NCI-H2227 treated with DMSO at 0.1 percent for 48 hours (cell line): ENCODE data around the gene PSMD1.
"Not testable (repeated sequence)": the region's sequence is repeated elsewhere in the genome, so short reads cannot be mapped to it uniquely, and the experiment has no call there.

ENCODE experiments used
- DNase-seq: peaks from one replicate; lab custom pipeline; 2025; lab: John Stamatoyannopoulos, UW

The PSMD1 gene

DNA sequence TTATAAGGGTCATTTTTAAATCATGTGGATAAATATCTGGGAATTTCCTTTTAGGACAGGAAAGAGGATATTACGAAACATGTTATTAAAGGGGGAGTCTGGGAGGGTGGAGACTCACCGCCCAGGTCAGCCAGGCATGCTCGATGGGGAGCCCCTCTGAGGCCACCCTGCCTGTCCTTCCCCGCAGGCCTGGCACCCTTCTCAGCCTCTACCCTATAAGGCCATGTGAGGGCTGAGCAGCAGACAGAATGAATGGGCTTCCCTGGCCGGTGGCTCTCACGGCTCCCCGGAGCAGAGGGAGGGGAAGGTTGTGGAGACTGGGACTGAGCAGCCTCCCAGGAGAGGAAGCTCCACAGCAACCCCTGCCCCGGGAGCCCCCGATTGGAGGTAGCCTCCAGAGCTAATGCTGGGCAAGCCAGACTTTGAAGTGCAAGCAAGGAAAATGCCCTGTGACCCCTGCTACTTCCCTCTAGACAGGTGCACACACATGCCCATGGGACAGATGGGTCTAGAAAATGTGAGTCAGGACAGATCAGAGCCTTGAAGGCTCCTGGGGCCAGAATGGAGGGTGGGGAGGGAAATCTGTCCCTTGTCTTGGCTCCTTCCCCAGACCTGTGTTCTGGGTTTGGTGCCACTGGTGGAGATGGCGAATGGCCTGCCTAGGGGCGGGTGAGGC, 128.5 kb downstream of the PSMD1 start:
- no peak for DNase-seq

DNA sequence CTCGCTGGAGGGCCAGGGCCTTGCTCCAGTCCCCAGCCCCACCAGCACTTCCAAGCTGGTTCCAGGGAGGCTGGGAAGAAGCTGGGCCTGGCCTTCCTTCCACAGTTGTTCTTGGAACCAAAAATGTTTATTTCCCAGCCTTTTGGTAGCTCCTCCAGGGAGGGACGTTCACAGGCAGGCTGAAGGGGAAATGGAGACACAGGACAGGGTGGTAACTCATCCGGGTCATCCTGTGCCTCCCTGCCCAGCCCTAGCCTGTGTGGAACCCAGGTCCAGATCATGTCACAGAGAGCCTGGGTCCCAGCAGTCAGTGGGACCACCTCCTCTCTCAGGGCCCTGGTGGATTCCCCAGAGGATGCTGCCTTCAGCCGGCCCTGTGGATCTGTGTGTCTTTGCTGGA, 129.2 kb downstream of the PSMD1 start:
- DNase-seq, result no peak

DNA sequence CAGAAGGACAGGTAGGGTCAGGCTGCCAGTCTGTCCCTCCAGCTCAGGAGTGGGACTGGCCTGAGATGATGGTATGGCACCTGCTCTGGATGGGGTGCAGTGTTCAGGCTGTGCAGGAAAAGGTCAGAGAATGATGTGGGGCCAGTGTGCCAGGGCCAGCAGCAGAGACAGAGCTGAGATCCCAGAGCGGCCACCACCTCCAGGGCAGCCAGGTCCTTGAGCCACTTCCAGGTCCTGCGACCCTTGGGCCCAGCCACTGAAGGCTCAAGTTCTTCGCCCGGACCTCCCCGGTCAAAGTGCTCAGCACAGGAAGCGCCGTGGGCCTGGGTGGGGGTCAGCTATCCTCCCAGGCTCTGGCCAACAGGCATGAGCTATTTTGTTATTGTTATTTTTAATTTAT, 129.7 kb downstream of the PSMD1 start:
- no peak for DNase-seq

DNA sequence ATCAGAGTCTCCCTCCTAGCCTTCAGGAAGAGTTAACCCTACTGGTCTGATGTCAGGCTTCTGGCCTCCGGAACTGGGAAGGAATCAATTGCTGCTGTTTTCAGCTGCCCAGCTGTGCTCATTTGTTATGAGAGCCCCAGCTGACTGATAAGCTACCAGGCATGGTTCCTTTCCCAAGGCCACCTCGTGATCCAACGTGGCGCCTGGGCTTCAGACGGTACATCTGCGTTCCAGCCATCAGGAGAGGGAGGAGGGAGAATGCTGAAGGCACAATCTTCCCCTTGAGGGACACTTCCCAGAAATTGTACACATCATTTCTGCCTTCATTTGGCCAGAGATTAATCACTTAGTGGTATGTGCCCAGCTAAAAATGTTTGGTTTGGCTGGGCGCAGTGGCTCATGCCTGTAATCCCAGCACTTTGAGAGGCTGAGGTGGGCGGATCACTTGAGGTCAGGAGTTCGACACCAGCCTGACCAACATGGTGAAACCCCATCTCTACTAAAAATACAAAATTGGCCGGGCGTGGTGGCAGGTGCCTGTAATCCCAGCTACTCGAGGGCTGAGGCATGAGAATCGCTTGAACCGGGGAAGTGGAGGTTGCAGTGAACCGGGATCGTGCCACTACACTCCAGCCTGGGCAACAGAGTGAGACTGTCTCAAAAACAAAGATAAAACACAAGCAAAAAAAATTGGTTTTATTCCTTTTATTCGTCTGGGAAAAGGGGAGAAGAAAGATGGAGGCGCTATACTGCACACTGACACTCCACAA, 131.3 kb downstream of the PSMD1 start:
- no peak for DNase-seq

DNA sequence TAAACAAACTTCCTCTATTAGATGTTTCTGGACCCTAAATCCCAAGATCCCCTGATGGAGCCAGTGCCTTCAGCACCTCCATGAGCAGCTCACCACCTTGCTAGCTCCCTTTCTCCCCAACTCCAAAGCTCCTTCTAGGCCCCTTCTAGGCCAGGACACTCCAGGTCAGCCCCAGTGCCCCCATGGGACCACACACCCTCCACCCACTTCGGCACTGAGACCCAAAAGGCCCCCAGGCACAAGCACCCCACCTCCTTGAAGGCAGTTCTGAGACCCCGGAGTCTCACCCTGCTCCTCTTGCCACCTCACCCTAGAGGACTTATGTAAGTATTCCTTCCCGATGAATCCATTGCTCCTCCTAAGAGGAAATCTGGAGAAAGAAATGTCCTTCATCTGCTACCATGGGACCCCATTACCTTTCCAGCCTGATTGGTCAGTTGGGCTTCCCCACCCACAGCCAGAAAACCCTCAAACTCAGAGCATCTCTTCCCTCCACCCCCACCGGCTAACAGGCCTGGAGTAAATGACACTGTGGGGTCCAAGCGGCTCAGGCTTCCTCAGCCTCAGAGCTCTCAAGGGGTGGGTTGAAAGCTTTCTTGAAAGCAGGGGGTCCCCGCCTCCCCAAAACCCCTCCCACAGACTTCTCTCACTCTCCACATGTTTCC, 132.0 kb downstream of the PSMD1 start:
- no peak for DNase-seq

DNA sequence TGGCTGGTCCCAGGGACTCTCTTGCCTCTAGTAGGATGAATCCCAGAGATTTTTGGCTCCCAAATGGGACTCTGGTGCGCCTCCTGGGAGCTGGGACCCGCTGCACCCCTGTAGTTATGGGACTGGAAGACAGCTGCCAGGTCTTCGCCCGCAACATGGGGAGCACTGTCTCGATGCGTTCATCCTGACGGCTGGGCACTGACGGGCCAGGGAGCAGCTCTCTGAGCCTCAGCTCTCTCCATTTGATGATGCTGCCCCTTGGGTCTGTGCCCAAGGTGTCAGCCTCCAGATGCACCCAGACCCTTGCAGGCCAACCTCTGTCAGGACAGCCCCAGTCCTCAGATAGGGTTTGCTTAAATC, 132.5 kb downstream of the PSMD1 start:
- no peak for DNase-seq

DNA sequence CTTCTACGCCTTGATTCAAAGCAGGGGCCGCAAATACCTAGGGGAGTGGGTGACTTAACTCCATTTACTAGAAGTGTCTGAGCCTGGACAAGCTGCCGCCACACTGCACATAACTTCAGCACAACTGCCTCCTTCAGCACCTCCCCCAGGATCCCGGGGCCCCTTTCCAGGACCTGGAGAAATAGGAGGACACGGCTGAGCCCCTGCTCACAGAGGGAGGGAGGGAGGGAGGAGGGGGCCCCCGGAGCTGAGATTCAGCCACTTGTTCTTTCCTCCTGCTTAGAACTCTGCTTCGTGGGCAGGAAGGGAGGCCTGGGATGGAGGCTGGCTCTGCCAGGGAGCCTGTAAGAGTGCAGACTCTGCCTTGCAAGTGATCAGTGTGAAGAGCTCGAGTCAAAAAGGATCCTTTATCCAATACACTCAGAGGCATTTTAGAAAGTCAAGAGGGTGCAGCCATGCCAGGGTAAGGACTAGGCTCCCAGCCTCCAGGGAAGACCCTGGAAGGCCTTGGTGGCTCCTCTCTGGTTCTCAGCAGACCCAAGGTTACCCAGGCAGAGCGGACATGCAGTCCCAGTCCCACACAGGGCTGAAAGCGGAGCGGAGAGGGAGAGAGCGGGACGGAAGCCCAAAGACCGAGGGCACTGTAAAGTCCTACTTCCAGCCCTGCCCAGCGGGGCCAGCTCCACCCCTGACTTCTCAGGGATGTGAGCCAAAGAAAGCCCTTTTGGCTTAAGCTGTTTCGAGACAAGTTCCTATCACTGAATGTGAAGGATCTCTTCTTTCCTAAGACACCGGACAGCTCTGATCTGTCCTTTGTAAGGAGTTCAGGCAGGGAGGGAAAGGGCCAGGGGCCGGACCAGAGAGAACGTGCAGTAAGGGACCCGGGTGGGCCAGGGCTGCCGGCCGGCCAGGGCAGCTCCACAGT, 133.2 kb downstream of the PSMD1 start:
- no peak for DNase-seq

DNA sequence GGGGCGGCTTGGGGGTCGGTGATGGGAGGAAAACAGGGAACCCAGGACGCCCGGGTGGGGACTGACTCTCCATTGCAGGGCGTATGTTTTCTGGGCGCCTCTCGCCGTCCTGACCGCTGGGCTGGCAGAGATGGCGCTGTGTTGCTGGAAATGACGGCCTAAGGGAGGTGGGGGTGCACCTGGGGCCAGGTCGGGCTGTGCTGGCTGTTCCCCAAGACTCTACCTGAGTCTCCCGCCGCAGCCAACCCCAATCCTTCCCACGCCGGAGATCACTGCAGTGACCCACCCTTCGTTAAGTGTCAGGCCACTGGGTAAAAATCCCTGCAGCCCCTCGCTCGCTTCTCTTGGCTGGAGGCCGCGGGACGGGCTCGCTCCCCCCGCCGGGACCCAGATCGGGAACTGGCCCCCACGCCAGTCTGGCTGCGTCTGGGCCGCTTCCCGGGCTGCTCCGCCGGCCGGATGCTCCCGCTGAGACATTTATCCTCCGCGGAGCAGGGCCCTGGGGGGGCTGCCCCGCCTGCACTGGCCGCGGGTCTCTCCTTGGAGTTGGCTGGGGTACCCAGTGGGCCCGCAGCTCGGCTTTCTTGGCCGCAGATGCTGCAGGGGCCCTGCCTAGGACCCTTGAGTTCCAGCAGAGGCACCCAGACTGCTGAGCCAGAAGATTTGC, 134.0 kb downstream of the PSMD1 start:
- no peak for DNase-seq

DNA sequence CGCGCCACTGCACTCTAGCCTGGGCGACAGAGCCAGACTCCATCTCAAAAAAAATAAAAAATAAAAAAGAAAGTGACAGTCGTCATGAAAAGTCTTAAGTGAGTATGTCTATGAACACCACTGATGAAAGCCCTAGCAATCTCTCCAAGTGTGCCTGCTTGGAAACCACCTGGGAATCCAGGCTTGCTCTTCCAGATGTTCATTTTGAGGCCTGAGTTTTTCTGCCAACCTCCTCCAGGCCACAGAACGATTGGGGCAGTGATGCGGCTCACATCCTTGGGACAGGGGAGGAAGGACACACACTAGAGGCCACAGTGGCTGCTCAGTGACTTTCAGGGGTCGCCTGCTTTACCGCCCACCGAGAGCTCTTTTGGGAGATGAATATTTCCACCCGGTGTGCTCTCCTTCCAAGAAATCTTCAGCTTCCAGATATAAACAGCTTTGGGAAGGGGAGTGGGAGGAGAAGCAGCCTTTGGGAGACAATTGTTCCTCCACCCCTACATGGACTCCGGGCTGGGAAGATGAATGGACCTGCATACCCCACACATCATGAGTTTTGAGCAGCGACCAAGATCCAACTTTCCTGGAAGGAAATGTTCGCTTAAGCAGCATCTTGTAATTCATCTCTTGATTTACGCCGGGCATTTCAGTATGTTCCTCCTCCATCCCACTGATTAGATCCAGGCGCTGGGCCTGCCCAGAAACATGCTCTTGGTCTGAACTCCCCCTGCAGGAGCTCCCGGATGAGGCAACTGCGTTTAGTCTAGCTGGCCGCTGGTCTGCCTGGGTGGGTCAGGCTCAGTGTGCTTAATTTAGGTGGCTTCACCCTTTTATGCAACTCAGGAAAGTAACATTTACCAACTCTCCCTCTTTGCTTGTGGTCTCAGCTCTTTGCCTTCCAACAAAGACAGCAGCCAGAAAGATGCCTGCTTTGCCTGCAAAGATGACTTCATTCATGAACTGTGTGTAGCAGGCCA, 135.5 kb downstream of the PSMD1 start:
- no peak for DNase-seq

DNA sequence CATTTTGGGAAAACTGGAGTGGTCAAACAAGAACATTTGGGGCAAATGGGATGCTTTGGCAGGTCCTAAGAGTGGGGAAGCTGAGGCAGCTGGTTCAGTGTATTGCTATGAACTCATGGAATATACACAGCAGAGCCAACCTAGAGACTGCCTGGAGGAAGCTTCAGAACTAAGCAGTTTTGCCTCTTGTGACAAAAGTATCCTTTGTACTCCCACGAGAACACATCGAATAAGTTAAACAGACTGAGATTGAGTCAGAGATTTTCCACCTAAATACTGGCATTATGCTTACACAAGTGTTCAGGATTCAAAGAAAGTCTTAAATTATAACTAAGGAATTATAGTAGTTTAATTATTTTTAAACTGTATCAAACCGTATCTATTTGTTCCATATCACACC, 136.5 kb downstream of the PSMD1 start:
- no peak for DNase-seq

DNA sequence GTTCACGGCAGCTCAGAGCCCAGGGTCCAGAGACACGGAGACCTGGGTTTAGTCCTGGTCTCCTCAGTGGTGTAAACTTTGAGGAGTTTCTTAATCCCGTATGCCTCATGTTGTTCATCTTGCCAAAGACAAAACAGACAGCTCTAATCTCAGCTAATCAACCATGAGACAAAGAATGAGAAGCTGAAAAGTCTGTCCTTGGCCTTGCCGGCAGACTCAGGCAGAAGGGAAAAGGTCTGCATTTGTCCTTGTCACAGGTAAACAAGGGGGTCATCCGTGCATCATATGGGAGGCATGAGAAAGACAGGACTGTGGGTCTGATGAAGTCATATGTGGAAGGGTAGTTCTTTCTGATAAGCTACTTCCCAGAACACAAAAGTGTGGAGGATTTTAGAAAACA, 139.9 kb downstream of the PSMD1 start:
- no peak for DNase-seq

DNA sequence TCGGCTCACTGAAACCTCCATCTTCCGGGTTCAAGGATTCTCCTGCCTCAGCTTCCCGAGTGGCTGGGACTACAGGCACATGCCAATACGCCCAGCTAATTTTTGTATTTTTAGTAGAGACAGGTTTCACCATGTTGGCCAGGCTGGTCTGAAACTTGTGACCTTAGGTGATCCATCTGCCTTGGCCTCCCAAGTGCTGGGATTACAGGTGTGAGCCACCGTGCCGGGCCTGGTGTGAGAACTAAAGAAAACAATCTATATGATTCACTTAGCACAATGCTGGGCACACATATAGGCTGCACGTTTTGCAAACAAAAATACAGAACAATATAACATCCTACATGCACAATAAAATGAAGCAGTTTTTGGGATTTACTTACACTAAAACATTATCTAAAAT, 140.5 kb downstream of the PSMD1 start:
- DNase-seq, result not testable (repeated sequence)

DNA sequence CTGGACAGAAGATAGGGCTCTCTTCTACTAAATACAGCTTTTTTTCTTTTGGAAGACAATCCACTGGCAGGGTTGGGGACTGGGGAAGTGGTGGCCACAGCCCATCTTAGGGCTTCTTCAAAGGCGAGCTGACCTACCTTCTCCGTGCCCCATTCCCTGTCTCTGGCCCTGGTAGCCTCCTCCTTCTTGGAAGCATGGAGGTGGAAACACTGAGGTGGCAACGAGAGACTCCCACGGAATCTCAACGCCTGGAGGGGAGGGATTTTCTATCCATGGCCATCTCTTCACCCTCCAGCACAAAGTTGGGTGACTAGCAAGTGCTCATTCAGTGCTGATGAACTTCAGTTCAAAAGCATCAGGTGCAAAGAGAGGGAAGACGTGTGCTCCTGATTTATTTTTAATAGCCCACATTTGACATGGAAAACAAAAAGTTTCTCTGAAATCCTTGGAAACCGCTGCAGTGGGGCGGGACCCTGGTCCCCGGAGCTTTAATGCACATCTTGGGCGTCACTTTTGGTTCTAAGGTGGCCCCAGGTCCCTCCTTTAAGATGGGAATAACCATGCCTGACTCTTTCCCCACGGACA, 141.1 kb downstream of the PSMD1 start:
- no peak for DNase-seq

DNA sequence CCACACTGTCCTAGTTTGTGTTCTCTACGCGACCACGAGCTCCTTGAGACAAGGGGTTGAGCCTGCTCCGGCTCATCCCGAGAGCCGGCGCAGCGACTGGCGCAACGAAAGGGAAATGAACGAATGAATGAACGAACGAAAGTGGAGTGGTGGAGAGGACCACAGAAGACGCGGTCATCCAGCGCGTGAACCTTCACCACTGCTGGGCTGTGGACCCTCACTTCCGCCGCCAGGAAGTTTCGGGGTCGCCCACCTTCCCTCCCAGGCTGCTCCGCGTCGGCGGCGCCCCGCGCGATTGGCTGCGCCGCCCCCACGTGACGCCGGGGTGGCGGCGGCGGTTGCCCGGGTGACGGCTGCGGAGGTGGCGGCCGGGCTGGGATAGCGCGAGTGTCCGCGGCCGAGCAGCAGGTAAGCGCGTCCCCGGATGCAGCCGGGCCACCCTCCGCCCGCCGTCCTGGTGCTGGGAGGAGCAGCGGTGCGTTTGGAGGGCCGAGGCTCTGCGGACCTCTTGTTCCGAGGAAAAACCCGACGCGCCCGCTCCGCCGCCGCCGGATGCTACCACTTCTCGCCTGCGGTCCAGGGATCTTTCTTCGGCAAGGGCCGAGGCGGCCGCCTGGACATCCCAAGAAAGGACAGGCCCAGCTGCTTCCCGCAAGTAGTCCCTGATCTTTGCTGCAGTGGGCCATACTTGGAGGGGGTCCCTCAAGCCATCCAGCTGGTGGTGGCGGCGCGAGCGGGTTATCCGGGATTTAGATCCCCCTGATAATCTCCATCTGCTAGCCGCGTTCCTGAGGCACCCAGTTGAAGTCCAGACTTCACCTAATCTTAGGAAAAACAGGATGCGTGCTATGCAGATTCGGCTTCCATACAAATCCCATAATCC, 141.9 kb downstream of the PSMD1 start, which contains the start of gene ARMC9:
TSS of gene ARMC9 (plus strand) at position 341 of the 883 bp plus-strand sequence. CDS start 7,608 bp downstream, outside the sequence.
- DNase-seq, result peak; percentile 82

DNA sequence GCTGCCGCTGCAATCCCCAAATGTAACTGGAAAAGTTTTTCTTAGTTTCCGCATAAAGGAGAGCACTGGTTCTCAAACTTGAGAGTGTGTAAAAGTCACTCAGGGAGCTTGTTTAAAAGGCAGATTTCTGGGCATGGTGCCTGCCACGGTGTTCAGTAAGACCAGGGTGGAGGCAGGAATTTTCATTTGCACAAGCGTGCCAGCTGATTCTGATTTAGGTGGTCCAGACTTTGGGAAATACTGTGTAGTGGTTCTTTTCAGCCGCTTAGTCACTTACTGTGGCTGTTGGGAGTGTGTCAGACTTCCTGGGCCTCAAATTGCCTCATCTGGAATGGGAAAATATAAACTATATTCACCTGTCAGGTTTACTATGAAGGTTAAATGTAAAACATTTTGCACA, 142.6 kb downstream of the PSMD1 start:
- DNase-seq, result no peak

DNA sequence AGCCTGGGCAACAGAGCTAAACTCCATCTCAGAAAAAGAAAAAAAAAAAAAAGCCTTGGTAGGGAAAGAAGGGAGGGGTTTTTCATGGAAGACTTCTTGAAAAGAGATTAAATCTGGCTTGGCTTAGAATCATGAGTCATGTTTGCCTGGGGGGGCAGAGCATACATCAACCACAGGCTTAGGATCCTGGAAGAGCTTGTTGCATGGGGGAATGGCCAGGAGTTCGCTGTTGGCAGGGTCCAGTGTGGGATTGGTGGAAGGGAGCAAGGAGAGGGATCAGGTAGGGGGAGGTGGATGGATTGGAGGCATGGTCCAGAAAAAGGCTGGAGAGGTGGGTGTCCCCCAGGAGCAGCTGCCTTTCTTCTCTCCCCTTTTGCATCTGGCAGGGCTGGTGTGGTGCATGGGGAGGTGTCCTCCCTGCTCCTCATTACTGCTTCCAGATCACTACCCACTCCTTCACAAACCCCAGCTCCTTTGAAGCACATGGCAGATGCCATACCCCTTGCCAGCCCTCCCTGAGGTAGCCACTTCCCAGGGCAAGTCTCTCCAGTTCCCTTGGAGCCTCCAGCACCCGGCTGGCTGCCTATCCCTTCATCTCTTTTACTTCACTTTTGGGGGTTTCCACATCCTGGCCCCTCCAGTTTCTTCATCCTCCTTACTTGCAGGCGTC, 144.3 kb downstream of the PSMD1 start:
- DNase-seq, result no peak

DNA sequence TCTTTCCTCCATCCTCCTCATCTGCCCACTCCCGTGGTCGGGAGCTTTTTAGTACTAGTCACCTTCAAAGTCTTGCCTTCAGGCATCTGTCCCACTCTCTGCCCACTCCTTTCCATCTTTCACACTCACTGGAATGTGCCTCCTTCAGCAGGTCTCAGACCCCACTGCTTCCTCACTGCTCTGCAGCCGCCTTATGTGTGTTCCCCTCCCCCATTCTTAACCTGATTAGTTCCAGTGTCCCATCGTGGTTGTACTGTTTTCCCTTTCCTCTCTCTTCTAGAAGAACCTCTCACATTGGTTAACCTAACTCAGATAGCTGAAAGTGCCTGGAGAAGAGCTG, 144.8 kb downstream of the PSMD1 start:
- DNase-seq, result no peak

DNA sequence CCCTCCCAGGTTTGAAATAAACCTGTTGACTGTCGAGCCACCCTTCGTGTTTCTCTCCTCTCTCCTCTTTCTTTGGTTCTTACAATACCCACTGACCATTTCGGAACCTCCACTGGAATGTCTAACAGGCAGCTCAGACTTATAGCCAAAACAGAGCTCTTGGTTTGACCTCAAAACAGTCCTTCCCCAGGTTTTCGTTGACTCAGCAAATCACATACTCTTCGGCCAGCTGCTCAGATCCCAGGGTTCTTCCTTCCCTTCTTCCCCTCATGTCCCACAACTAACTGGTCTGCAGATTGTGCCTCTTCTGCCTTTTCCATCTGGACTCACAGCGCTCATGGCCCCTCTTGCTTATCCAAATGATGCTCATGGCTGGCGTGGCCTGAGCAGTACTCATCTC, 146.4 kb downstream of the PSMD1 start:
- no peak for DNase-seq
